Endodermal cell (in vitro differentiated cells): ENCODE data around the gene TM4SF18. TPM values are rescaled to one million over a fixed set of nuclear protein-coding genes. Genes with fewer than 3 reads are reported as not detected.
A peak's percentile ranks its signal among the peaks of the same experiment; 100 is the strongest.

ENCODE experiments used
- DNase-seq: peaks from one replicate; pipeline ENCODE4 v3.0.0-alpha.2; 2017
- H3K27ac ChIP-seq: 2 replicates; pipeline ENCODE4 v1.5.1; 2013; ENCODE audit warnings: mild to moderate bottlenecking, low read depth, low read length, moderate library complexity
- H3K27me3 ChIP-seq: 2 replicates; pipeline ENCODE4 v1.6.1; 2013; ENCODE audit warnings: mild to moderate bottlenecking, low read length, moderate library complexity; ENCODE audit not compliant: insufficient read depth, control insufficient read depth, poor library complexity, severe bottlenecking
- H3K36me3 ChIP-seq: 2 replicates; pipeline ENCODE4 v1.7.0; 2013; ENCODE audit warnings: mild to moderate bottlenecking, low read length, moderate library complexity; ENCODE audit not compliant: control insufficient read depth, insufficient read depth
- H3K4me1 ChIP-seq: one replicate; pipeline ENCODE4 v1.7.0; 2013; ENCODE audit warnings: low read length; ENCODE audit not compliant: control insufficient read depth, insufficient read depth
- H3K4me3 ChIP-seq: 2 replicates; pipeline ENCODE4 v1.5.1; 2013; ENCODE audit warnings: mild to moderate bottlenecking, low read length, moderate library complexity
- H3K9ac ChIP-seq: 2 replicates; pipeline ENCODE4 v1.6.1; 2013; ENCODE audit warnings: mild to moderate bottlenecking, low read length, moderate library complexity; ENCODE audit not compliant: poor library complexity, severe bottlenecking; ENCODE audit errors: extremely low read depth
- H3K9me3 ChIP-seq: 2 replicates; pipeline ENCODE4 v1.6.1; 2013; ENCODE audit warnings: mild to moderate bottlenecking, low read length, moderate library complexity; ENCODE audit not compliant: control insufficient read depth
- H3K27ac Mint-ChIP-seq: 2 replicates; pipeline ENCODE4 v1.8.0; 2020; ENCODE audit warnings: mixed read lengths
- H3K27me3 Mint-ChIP-seq: 2 replicates; pipeline ENCODE4 v1.8.0; 2021; ENCODE audit warnings: mild to moderate bottlenecking, mixed read lengths; ENCODE audit not compliant: insufficient read depth
- H3K36me3 Mint-ChIP-seq: 2 replicates; pipeline ENCODE4 v1.8.0; 2020; ENCODE audit warnings: low read depth, mixed read lengths
- H3K4me1 Mint-ChIP-seq: 2 replicates; pipeline ENCODE4 v1.8.0; 2020; ENCODE audit warnings: mixed read lengths
- H3K4me3 Mint-ChIP-seq: 2 replicates; pipeline ENCODE4 v1.8.0; 2020; ENCODE audit warnings: mild to moderate bottlenecking, moderate library complexity, mixed read lengths
- H3K9me3 Mint-ChIP-seq: 2 replicates; pipeline ENCODE4 v1.8.0; 2020; ENCODE audit warnings: mild to moderate bottlenecking, mixed read lengths
- WGBS, 2 experiments: methylation state at CpG; one replicate each; pipeline versions ENCODE4 v1.1.5 to v1.1.7; 2013; ENCODE audit warnings: missing lambda C conversion rate in 2 of 2, mixed read lengths in 1 of 2; ENCODE audit not compliant: insufficient coverage in 1 of 2, insufficient read length in 1 of 2; 5-methylcytosine and 5-hydroxymethylcytosine counted together
- total RNA-seq, 2 donors: library from RNA; stranded (reverse); fragmentation: NEBNext Ultra II Directional in 1 of 2; extraction: Animal tissue kit (Norgen Biotek cat#: 25700) in 1 of 2; gene quantifications; 2 replicates in 1 of 2; 3 replicates in 1 of 2; pipeline ENCODE4 v1.2.1, GENCODE V29; 2021
- TF ChIP-seq, protein P1 (sequence below): fragments of 200-600 bp; sonication (generic); conservative IDR thresholded peaks from 2 replicates; pipeline ENCODE4 v1.5.0; 2021; ENCODE audit warnings: antibody characterized with exemption, mild to moderate bottlenecking

Gene TM4SF18
- total RNA-seq, 2 donors from 2014 or later: 0.58 to 0.62 TPM

DNA sequence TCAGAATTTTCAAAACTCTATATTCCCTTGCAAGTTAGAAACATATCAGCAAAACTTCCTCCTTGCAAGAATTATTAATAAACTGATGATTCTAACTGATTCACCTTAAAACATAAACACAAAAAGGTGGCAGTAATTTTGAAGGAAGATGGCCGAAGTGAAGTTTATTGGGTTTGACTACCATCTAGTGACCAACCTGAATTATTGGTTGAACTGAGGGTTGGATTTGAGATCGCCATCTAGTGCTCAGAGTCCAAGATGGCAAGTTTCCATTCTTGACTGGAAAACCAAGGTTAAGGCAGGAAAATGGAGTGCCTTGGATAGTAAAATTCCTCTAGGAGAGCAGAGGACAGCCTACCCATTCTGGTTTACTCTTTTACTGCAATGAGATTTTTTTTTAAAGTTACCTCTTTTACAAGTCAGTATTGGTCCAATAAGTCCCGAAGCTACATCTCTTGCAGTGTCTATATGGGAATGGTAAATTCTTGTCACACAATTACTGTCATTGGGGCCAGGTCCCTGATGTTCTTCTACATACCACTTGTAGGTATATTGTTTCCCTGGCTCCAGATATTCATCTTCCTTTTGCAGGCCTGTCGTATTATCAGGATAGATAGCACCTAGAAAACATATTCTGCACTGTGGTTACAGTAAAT, 60.2 kb downstream of the TM4SF18 start:
- no peak overlapping the region for H3K27ac Mint-ChIP-seq
- H3K4me1 Mint-ChIP-seq: peaks cover 17% of the 10 kb centered on the region
- H3K9me3 ChIP-seq: no peaks in the 10 kb centered on the region

DNA sequence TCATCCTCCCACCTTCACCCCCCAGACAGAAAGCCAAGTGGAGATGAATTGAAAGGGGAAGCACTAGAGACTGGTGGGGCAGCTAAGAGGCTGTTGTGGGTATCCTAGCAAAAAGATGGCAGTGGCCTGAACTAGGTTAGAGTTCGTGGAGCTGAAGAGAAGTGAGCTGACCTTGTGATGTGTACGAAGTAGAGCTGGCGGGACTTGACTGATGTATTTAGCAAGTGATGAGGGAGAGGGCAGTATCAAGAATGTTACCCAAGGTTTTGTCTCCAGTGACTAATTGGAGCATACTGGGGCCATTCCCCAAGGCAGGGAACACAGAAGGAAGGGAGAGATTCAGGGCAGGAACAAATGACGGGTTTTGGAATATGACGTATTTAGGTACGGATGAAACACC, 61.8 kb downstream of the TM4SF18 start:
- Mint-ChIP-seq H3K4me1 (peaks cover 9% of the 10 kb centered on the region), H3K27ac (no peak overlapping the region), H3K9me3 (no peaks in the 10 kb centered on the region), H3K27me3 (no peaks in the 10 kb centered on the region), H3K36me3 (no peaks in the 10 kb centered on the region), H3K4me3 (no peak overlapping the region)
- TF ChIP-seq, protein P1, sequence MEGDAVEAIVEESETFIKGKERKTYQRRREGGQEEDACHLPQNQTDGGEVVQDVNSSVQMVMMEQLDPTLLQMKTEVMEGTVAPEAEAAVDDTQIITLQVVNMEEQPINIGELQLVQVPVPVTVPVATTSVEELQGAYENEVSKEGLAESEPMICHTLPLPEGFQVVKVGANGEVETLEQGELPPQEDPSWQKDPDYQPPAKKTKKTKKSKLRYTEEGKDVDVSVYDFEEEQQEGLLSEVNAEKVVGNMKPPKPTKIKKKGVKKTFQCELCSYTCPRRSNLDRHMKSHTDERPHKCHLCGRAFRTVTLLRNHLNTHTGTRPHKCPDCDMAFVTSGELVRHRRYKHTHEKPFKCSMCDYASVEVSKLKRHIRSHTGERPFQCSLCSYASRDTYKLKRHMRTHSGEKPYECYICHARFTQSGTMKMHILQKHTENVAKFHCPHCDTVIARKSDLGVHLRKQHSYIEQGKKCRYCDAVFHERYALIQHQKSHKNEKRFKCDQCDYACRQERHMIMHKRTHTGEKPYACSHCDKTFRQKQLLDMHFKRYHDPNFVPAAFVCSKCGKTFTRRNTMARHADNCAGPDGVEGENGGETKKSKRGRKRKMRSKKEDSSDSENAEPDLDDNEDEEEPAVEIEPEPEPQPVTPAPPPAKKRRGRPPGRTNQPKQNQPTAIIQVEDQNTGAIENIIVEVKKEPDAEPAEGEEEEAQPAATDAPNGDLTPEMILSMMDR: no peak
- Histone ChIP-seq H3K4me3 (no peak overlapping the region), H3K4me1 (no peaks in the 10 kb centered on the region), H3K9ac (no peak overlapping the region), H3K9me3 (no peaks in the 10 kb centered on the region), H3K27ac (no peak overlapping the region), H3K36me3 (no peaks in the 10 kb centered on the region), H3K27me3 (no peaks in the 10 kb centered on the region)
- 90 to 95% methylated on average over 3 to 6 of the region's 6 CpGs for WGBS, 2 experiments
- DNase-seq: no peak

More for the DNA sequence above, 60.2 kb downstream of the TM4SF18 start:
- H3K9ac ChIP-seq: no peak overlapping the region
- no peak overlapping the region for H3K27ac ChIP-seq
- no peaks in the 10 kb centered on the region for H3K27me3 ChIP-seq
- Mint-ChIP-seq H3K36me3 (no peaks in the 10 kb centered on the region), H3K27me3 (no peaks in the 10 kb centered on the region), H3K9me3 (no peaks in the 10 kb centered on the region), H3K4me3 (no peak overlapping the region)
- DNase-seq: peak; percentile 75
- no peaks in the 10 kb centered on the region for H3K4me1 ChIP-seq
- no peak overlapping the region for H3K4me3 ChIP-seq
- 5 to 33% methylated on average over 2 to 4 of the region's 4 CpGs for WGBS, 2 experiments
- H3K36me3 ChIP-seq: no peaks in the 10 kb centered on the region
- TF ChIP-seq, protein P1: peak; percentile 98

DNA sequence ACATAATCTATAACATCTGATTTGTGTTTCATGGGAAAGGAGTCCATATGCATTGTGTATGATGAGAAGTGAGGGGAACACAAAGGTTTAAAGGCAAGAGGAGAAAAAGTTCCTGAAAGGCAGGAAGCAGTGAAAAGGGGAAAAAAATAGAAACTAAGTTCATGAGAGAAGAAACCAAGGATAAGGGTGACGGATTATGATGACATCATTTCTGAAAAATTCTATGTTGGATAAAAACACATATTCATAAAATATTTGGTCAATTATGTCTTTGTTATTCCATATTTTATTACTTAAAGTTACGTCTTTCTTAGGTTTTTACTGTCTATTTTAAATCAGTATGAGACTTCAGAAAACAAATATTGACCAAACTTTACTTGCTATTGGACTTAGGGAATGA, 63.3 kb downstream of the TM4SF18 start:
- Mint-ChIP-seq H3K9me3 (no peaks in the 10 kb centered on the region), H3K27ac (no peak overlapping the region), H3K36me3 (no peaks in the 10 kb centered on the region), H3K4me1 (peaks cover 4% of the 10 kb centered on the region), H3K27me3 (no peaks in the 10 kb centered on the region), H3K4me3 (no peak overlapping the region)
- Histone ChIP-seq H3K27ac (no peak overlapping the region), H3K9ac (no peak overlapping the region), H3K27me3 (no peaks in the 10 kb centered on the region), H3K4me3 (no peak overlapping the region), H3K9me3 (no peaks in the 10 kb centered on the region), H3K36me3 (no peaks in the 10 kb centered on the region), H3K4me1 (no peaks in the 10 kb centered on the region)
- WGBS, 2 experiments: 70 to 80% methylated on average over 1 to 2 of the region's 2 CpGs
- DNase-seq: no peak
- TF ChIP-seq, protein P1: no peak
